IMR-90 (cell line): ENCODE measurements around the gene GGNBP2. TPM values are rescaled to one million over a fixed set of nuclear protein-coding genes. Genes with fewer than 3 reads are reported as not detected.
"Not testable (repeated sequence)": the region's sequence is repeated elsewhere in the genome, so short reads cannot be mapped to it uniquely, and the experiment has no call there.

Source experiments
- ATAC-seq: fragments of 200-7000 bp; cut with Tn5 transposase; 2 replicates; pipeline ENCODE4 v1.9.1; 2020; ENCODE audit warnings: low read depth, mild to moderate bottlenecking, moderate library complexity
- BruUV-seq: library from RNA; stranded (reverse); fragments of 400-500 nt; replicated peaks from 2 replicates; lab custom pipeline; 2021; lab: Mats Ljungman, UMichigan
- CTCF ChIA-PET: fragments of 300-600 bp; formaldehyde crosslinking; extraction: SDS; loops from one replicate; lab custom pipeline; 2021; ENCODE audit warnings: antibody characterized with exemption; lab: Yijun Ruan, JAX
- POLR2A ChIA-PET: fragments of 300-600 bp; sonication (Branson Sonifier 250); formaldehyde crosslinking; loops from one replicate; lab custom pipeline; 2022; ENCODE audit warnings: antibody characterized with exemption; ENCODE audit not compliant: unreplicated experiment; lab: Charles Lee
- DNase-seq: peaks from one replicate; pipeline ENCODE4 v3.0.0; 2013
- H2AFZ ChIP-seq: replicated peaks from 2 replicates; pipeline ENCODE3; 2013; ENCODE audit warnings: low read length, mild to moderate bottlenecking; ENCODE audit not compliant: poor library complexity
- H2AK5ac ChIP-seq: 2 replicates; pipeline ENCODE4 v1.6.1; 2013; ENCODE audit warnings: low read depth, low read length, inconsistent platforms
- H2AK9ac ChIP-seq: replicated peaks from 2 replicates; pipeline ENCODE3; 2013; ENCODE audit warnings: mild to moderate bottlenecking, low read depth, low read length, moderate library complexity; ENCODE audit not compliant: poor library complexity
- H2BK120ac ChIP-seq: 2 replicates; pipeline ENCODE4 v1.6.1; 2013; ENCODE audit warnings: low read depth, low read length, inconsistent platforms
- H2BK15ac ChIP-seq: 3 replicates; pipeline ENCODE4 v1.6.1; 2013; ENCODE audit warnings: low read depth, low read length, inconsistent platforms
- H2BK20ac ChIP-seq: 2 replicates; pipeline ENCODE4 v1.6.1; 2013; ENCODE audit warnings: low read depth, mild to moderate bottlenecking, inconsistent platforms, low read length, moderate library complexity
- H2BK5ac ChIP-seq: 2 replicates; pipeline ENCODE4 v1.6.1; 2013; ENCODE audit warnings: mild to moderate bottlenecking, low read depth, low read length, inconsistent platforms; ENCODE audit not compliant: poor library complexity, severe bottlenecking
- H3K14ac ChIP-seq: replicated peaks from 2 replicates; pipeline ENCODE4 v1.6.1; 2013; ENCODE audit warnings: low read depth, low read length, inconsistent platforms
- H3K18ac ChIP-seq: 2 replicates; pipeline ENCODE4 v1.6.1; 2013; ENCODE audit warnings: low read depth, low read length, control low read depth
- H3K23ac ChIP-seq: 2 replicates; pipeline ENCODE4 v1.6.1; 2013; ENCODE audit warnings: low read depth, low read length, inconsistent platforms
- H3K27ac ChIP-seq: 2 replicates; pipeline ENCODE4 v1.5.1; 2013; ENCODE audit warnings: mild to moderate bottlenecking, control low read depth, low read length; ENCODE audit not compliant: insufficient read depth
- H3K27me3 ChIP-seq: 2 replicates; pipeline ENCODE4 v1.6.1; 2013; ENCODE audit warnings: low read length; ENCODE audit not compliant: control insufficient read depth, insufficient read depth
- H3K36me3 ChIP-seq: 2 replicates; pipeline ENCODE4 v1.6.1; 2013; ENCODE audit warnings: low read length, mixed read lengths; ENCODE audit not compliant: control insufficient read depth, insufficient read depth
- H3K4ac ChIP-seq: 2 replicates; pipeline ENCODE4 v1.6.1; 2013; ENCODE audit warnings: low read depth, low read length, inconsistent platforms
- H3K4me1 ChIP-seq: 2 replicates; pipeline ENCODE4 v1.6.1; 2013; ENCODE audit warnings: low read length, mixed read lengths; ENCODE audit not compliant: control insufficient read depth, insufficient read depth
- H3K4me2 ChIP-seq: 2 replicates; pipeline ENCODE4 v1.6.1; 2013; ENCODE audit warnings: low read depth, mild to moderate bottlenecking, control low read depth, low read length, moderate library complexity
- H3K4me3 ChIP-seq: 2 replicates; pipeline ENCODE4 v1.5.1; 2013; ENCODE audit warnings: low read depth, mild to moderate bottlenecking, control low read depth, low read length, moderate library complexity; ENCODE audit not compliant: insufficient read depth
- H3K56ac ChIP-seq: 2 replicates; pipeline ENCODE4 v1.6.1; 2013; ENCODE audit warnings: low read length, inconsistent platforms; ENCODE audit not compliant: insufficient read depth; ENCODE audit errors: extremely low read depth
- H3K79me1 ChIP-seq, 2 experiments: 2 replicates each; pipeline ENCODE4 v1.6.1; 2013; ENCODE audit warnings: low read length in 2 of 2, inconsistent platforms in 1 of 2, low read depth in 1 of 2
- H3K9ac ChIP-seq: 2 replicates; pipeline ENCODE4 v1.6.1; 2013; ENCODE audit warnings: low read depth, low read length, control low read depth
- H3K9me1 ChIP-seq: 2 replicates; pipeline ENCODE4 v1.6.1; 2013; ENCODE audit warnings: low read length, inconsistent platforms; ENCODE audit not compliant: insufficient read depth
- H3K9me3 ChIP-seq: 2 replicates; pipeline ENCODE4 v1.6.1; 2013; ENCODE audit warnings: low read length; ENCODE audit not compliant: control insufficient read depth, insufficient read depth
- H4K20me1 ChIP-seq: 2 replicates; pipeline ENCODE4 v1.6.1; 2013; ENCODE audit warnings: low read length, inconsistent platforms; ENCODE audit not compliant: insufficient read depth
- H4K5ac ChIP-seq: 2 replicates; pipeline ENCODE4 v1.6.1; 2013; ENCODE audit warnings: mild to moderate bottlenecking, low read depth, low read length, control low read depth
- H4K8ac ChIP-seq, 2 experiments: 2 replicates each; pipeline ENCODE4 v1.6.1; 2013; ENCODE audit warnings: low read depth in 2 of 2, low read length in 2 of 2, control low read depth in 1 of 2, inconsistent platforms in 1 of 2
- H4K91ac ChIP-seq: 2 replicates; pipeline ENCODE4 v1.6.1; 2013; ENCODE audit warnings: low read depth, low read length, inconsistent platforms; ENCODE audit not compliant: insufficient read depth
- BHLHE40 ChIP-seq: fragments of 150-350 bp; IDR thresholded peaks from 2 replicates; pipeline ENCODE4 v1.6.1; 2016; ENCODE audit warnings: mild to moderate bottlenecking, low read depth, low read length
- WGBS, 2 experiments: methylation state at CpG; one replicate each; pipeline versions ENCODE4 v1.1.5 to v1.1.7; 2013; ENCODE audit warnings: missing lambda C conversion rate in 2 of 2; ENCODE audit not compliant: insufficient read length in 1 of 2; ENCODE audit errors: extremely low coverage in 2 of 2; 5-methylcytosine and 5-hydroxymethylcytosine counted together
- dilution Hi-C: fragments of 300-500 bp; cut with HindIII; formaldehyde crosslinking; loops from one replicate; pipeline ENCODE4 v1.14.3; 2018; ENCODE audit warnings: low sequenced_read_pairs; ENCODE audit not compliant: unreplicated experiment
- in situ Hi-C: fragments of 300-500 bp; cut with MboI; formaldehyde crosslinking; loops from 3 replicates; pipeline ENCODE4 v1.14.3; 2019; ENCODE audit warnings: low sequenced_read_pairs, inconsistent platforms, mixed read lengths
- intact Hi-C: fragments of 100-400 bp; cut with micrococcal nuclease; formaldehyde crosslinking; loops from 2 replicates; pipeline ENCODE4 v1.10.0; 2022
- polyA plus RNA-seq, 3 experiments: library from polyadenylated mRNA; depleted of rRNA; stranded (reverse); fragments of >200 nt; gene quantifications; 2 replicates each; pipeline ENCODE4 v1.2.3, GENCODE V29; 2012; ENCODE audit warnings: low replicate concordance in 1 of 3
- total RNA-seq: library from RNA; depleted of rRNA; stranded (reverse); fragments of >200 nt; gene quantifications from 2 replicates; pipeline ENCODE4 v1.2.3, GENCODE V29; 2012

The GGNBP2 gene
- total and polyA plus RNA-seq, 2 of the 4 experiments (the other 2 are of a cell fraction), result 40.7 to 56.2 TPM

GRCh38 chr17:36602924-36603384, 58.2 kb downstream of the GGNBP2 start (continued):
- no peak for TF ChIP-seq BHLHE40

- BruUV-seq, result not testable (repeated sequence)
These were observed 60.3 kb downstream of the GGNBP2 start for GRCh38 chr17:36605028-36605427.

More at GRCh38 chr17:36605028-36605427, 60.3 kb downstream of the GGNBP2 start:
- H2BK20ac ChIP-seq, H2BK15ac ChIP-seq, H3K4me2 ChIP-seq, H3K4me1 ChIP-seq, H4K8ac ChIP-seq, H4K5ac ChIP-seq, POLR2A ChIA-PET, CTCF ChIA-PET, intact Hi-C loops, H3K27me3 ChIP-seq, DNase-seq, ATAC-seq, dilution Hi-C loops, H2AK9ac ChIP-seq, H3K9me3 ChIP-seq, H2BK5ac ChIP-seq, H4K91ac ChIP-seq, H3K4me3 ChIP-seq, H3K4ac ChIP-seq, H3K18ac ChIP-seq, H2AFZ ChIP-seq, H3K56ac ChIP-seq, H3K14ac ChIP-seq, H2BK120ac ChIP-seq, H3K36me3 ChIP-seq, H3K9ac ChIP-seq, H2AK5ac ChIP-seq, H3K9me1 ChIP-seq, H3K27ac ChIP-seq, H3K23ac ChIP-seq: not testable (repeated sequence)
- peaks cover 27% of the 10 kb centered on the region for H4K20me1 ChIP-seq
- in situ Hi-C loops, result loop anchor here (10.0 kb wide), 1 partner anchor 770 kb away; the partner anchor contains the start of gene C17orf78
- WGBS, 2 experiments, result no CpG with 5 or more reads among the region's 5 CpGs
- peaks cover 27 to 53% of the 10 kb centered on the region in 2 experiments for H3K79me1 ChIP-seq
